ENCODE results near the gene APBB2. TPM values are rescaled to one million over a fixed set of nuclear protein-coding genes. Genes with fewer than 3 reads are reported as not detected.
"Not testable (repeated sequence)": the region's sequence is repeated elsewhere in the genome, so short reads cannot be mapped to it uniquely, and the experiment has no call there.

APBB2 gene
- total RNA-seq, 1 donor from 2014 or later = 121 TPM

- no peak for DNase-seq (ENCODE audit: low spot score)
Observed at GRCh38 chr4:41026971-41027370, 187.4 kb downstream of the APBB2 start.

GRCh38 chr4:41025824-41026223, 188.5 kb downstream of the APBB2 start:
- DNase-seq (ENCODE audit: low spot score) = no peak

GRCh38 chr4:41024556-41025491, 189.5 kb downstream of the APBB2 start:
- no peak for DNase-seq (ENCODE audit: low spot score)

- DNase-seq (ENCODE audit: low spot score) = no peak
Observed at GRCh38 chr4:41022116-41022515, 192.2 kb downstream of the APBB2 start.

GRCh38 chr4:41015016-41015675, 199.2 kb downstream of the APBB2 start:
- no peak for DNase-seq (ENCODE audit: low spot score)

- DNase-seq (ENCODE audit: low spot score) = no peak
Observed at GRCh38 chr4:41014158-41014557, 200.2 kb downstream of the APBB2 start.

GRCh38 chr4:41013746-41014145, 200.6 kb downstream of the APBB2 start:
- DNase-seq (ENCODE audit: low spot score) = no peak

GRCh38 chr4:41012911-41013310, 201.4 kb downstream of the APBB2 start:
- DNase-seq (ENCODE audit: low spot score) = no peak

- no peak for DNase-seq (ENCODE audit: low spot score)
Observed at GRCh38 chr4:41012293-41012692, 202.0 kb downstream of the APBB2 start.

- no peak for DNase-seq (ENCODE audit: low spot score)
Observed at GRCh38 chr4:41009411-41009810, 204.9 kb downstream of the APBB2 start.

GRCh38 chr4:41006141-41006540, 208.2 kb downstream of the APBB2 start:
- no peak for DNase-seq (ENCODE audit: low spot score)

- no peak for DNase-seq (ENCODE audit: low spot score)
Observed at GRCh38 chr4:41002309-41002708, 212.0 kb downstream of the APBB2 start.

- no peak for DNase-seq (ENCODE audit: low spot score)
Observed at GRCh38 chr4:41000356-41000755, 214.0 kb downstream of the APBB2 start.

- no peak for DNase-seq (ENCODE audit: low spot score)
Observed at GRCh38 chr4:40998675-40999358, 215.5 kb downstream of the APBB2 start.

- no peak for DNase-seq (ENCODE audit: low spot score)
Observed at GRCh38 chr4:40995850-40996249, 218.5 kb downstream of the APBB2 start.

GRCh38 chr4:40994321-40994720, 220.0 kb downstream of the APBB2 start:
- DNase-seq (ENCODE audit: low spot score) = not testable (repeated sequence)

- DNase-seq (ENCODE audit: low spot score) = not testable (repeated sequence)
Observed at GRCh38 chr4:40993296-40993693, 221.0 kb downstream of the APBB2 start.

GRCh38 chr4:40992472-40993295, 221.7 kb downstream of the APBB2 start:
- DNase-seq (ENCODE audit: low spot score) = no peak

- DNase-seq (ENCODE audit: low spot score) = no peak
Observed at GRCh38 chr4:40991908-40992307, 222.4 kb downstream of the APBB2 start.

- DNase-seq (ENCODE audit: low spot score) = no peak
Observed at GRCh38 chr4:40990899-40991265, 223.5 kb downstream of the APBB2 start.
